Raji (cell line): ENCODE data around the gene ZKSCAN3.

Experiments used
- POLR2A ChIP-seq: IDR thresholded peaks from 2 replicates; pipeline ENCODE4 v1.6.1; 2011; ENCODE audit warnings: low read depth, low read length, control low read depth; ENCODE audit not compliant: insufficient read depth

ZKSCAN3 gene

GRCh38 chr6:28356666-28357020 is 6.9 kb downstream of the ZKSCAN3 start:
- TF ChIP-seq POLR2A: no peak

- no peak for TF ChIP-seq POLR2A
Measured at GRCh38 chr6:28357036-28357435, 7.3 kb downstream of the ZKSCAN3 start.

- TF ChIP-seq POLR2A: no peak
Measured at GRCh38 chr6:28360961-28361360, 11.2 kb downstream of the ZKSCAN3 start.

- no peak for TF ChIP-seq POLR2A
Measured at GRCh38 chr6:28368522-28368921, 18.8 kb downstream of the ZKSCAN3 start.

GRCh38 chr6:28369463-28369862 is 19.7 kb downstream of the ZKSCAN3 start:
- TF ChIP-seq POLR2A: no peak

GRCh38 chr6:28370440-28370839 is 20.7 kb downstream of the ZKSCAN3 start:
- no peak for TF ChIP-seq POLR2A

DNA sequence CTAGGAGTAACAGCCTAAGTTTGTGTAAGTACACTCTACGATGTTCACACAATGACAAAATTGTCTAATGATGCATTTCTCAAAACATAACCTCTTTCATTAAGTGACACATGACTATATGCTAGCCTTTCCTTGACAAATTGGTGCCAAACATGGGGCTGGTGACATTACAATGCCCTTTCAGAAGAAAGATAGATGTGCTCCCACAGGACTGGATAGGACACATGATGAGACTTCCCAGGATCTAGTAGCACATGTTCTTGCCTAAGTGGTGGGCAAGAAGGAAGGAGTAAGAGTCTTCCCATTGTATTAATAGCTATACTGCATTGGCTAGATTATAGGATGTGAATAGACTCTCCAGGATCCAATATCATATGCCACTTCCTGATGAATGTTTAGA is 21.5 kb downstream of the ZKSCAN3 start:
- TF ChIP-seq POLR2A: no peak

GRCh38 chr6:28371706-28372451 is 22.1 kb downstream of the ZKSCAN3 start:
- no peak for TF ChIP-seq POLR2A

- TF ChIP-seq POLR2A: no peak
Measured at GRCh38 chr6:28373925-28374324, 24.2 kb downstream of the ZKSCAN3 start.

- no peak for TF ChIP-seq POLR2A
Measured at GRCh38 chr6:28377879-28378278, 28.1 kb downstream of the ZKSCAN3 start.

DNA sequence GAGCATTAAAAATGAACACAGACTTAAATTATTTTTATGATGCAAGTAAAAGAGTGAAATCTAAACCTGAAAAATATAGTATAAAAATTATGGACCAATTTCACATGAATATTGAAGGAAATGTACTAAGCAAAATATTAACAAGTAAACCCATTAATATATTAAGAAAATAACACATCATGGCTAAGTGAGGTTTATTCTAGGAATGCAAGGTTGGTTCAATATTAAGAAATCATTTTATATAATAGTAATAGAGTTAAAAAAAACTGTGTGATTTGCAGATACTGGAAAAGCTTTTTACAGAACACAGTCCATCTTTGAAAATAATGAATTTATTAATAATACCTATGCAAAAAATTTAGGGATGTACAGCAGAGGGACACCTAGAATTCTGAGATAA is 28.9 kb downstream of the ZKSCAN3 start:
- TF ChIP-seq POLR2A: no peak

GRCh38 chr6:28380381-28380780 is 30.6 kb downstream of the ZKSCAN3 start:
- no peak for TF ChIP-seq POLR2A

- TF ChIP-seq POLR2A: no peak
Measured at GRCh38 chr6:28383235-28384142, 33.7 kb downstream of the ZKSCAN3 start.

GRCh38 chr6:28384143-28384533 is 34.4 kb downstream of the ZKSCAN3 start:
- TF ChIP-seq POLR2A: no peak

DNA sequence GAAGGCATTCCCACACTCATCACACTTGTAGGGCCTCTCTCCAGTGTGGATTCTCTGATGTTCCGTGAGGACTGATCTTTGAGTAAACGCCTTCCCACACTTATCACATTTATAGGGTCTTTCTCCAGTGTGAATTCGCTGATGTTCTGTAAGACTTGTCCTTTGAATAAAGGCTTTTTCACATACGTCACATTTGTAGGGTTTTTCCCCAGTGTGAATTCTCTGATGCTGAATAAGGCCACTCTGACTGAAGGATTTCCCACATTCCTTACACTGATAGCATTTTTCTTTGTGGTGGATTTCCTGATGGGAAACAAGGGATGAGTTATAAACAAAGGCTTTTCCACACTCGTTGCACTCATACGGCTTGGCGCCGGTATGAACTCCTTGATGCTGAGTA is 40.9 kb downstream of the ZKSCAN3 start:
- no peak for TF ChIP-seq POLR2A
